Stomach smooth muscle (tissue), 2 donors: ENCODE measurements around the gene ARFGEF2.

Source experiments
- H3K27ac ChIP-seq: one replicate; pipeline ENCODE4 v1.7.0; 2013; ENCODE audit warnings: mild to moderate bottlenecking, low read length, inconsistent platforms
- H3K27me3 ChIP-seq, 2 donors: one replicate each; pipeline ENCODE4 v1.7.0; 2013; ENCODE audit warnings: low read length in 2 of 2; ENCODE audit not compliant: insufficient read depth in 2 of 2, control insufficient read depth in 1 of 2
- H3K36me3 ChIP-seq, 2 donors: one replicate each; pipeline ENCODE4 v1.7.0; 2013; ENCODE audit warnings: low read length in 2 of 2; ENCODE audit not compliant: control insufficient read depth in 2 of 2, insufficient read depth in 2 of 2
- H3K4me1 ChIP-seq: one replicate; pipeline ENCODE4 v1.7.0; 2013; ENCODE audit warnings: low read length; ENCODE audit not compliant: control insufficient read depth, insufficient read depth
- H3K4me3 ChIP-seq, 2 donors: one replicate each; pipeline ENCODE4 v1.7.0; 2013; ENCODE audit warnings: low read length in 2 of 2
- H3K9ac ChIP-seq, 2 donors: one replicate each; pipeline ENCODE4 v1.7.0; 2013; ENCODE audit warnings: low read length in 2 of 2, mild to moderate bottlenecking in 1 of 2
- H3K9me3 ChIP-seq, 2 donors: one replicate each; pipeline ENCODE4 v1.7.0; 2013; ENCODE audit warnings: low read length in 2 of 2; ENCODE audit not compliant: control insufficient read depth in 2 of 2
- donor health status: healthy.
- donor health status: Pancreatic carcinoma.

The ARFGEF2 gene

GRCh38 chr20:48940170-48940569 lies 18.7 kb downstream of the ARFGEF2 start:
- Histone ChIP-seq H3K4me3 (no peak overlapping the region), H3K9me3 (no peaks in the 10 kb centered on the region), H3K27me3 (no peaks in the 10 kb centered on the region), H3K27ac (no peak overlapping the region), H3K4me1 (no peaks in the 10 kb centered on the region), H3K9ac (no peak overlapping the region), H3K36me3 (peaks cover 19 to 27% of the 10 kb centered on the region in 2 donors)

- Histone ChIP-seq H3K36me3 (peaks cover 19 to 33% of the 10 kb centered on the region in 2 donors), H3K27me3 (no peaks in the 10 kb centered on the region), H3K4me1 (no peaks in the 10 kb centered on the region), H3K9ac (no peak overlapping the region), H3K9me3 (no peaks in the 10 kb centered on the region), H3K4me3 (no peak overlapping the region), H3K27ac (no peak overlapping the region)
These were observed 20.0 kb downstream of the ARFGEF2 start for GRCh38 chr20:48941467-48941866.

- no peak overlapping the region for H3K4me3 ChIP-seq
- no peaks in the 10 kb centered on the region for H3K27me3 ChIP-seq
- H3K9ac ChIP-seq: no peak overlapping the region
- H3K4me1 ChIP-seq: no peaks in the 10 kb centered on the region
- H3K9me3 ChIP-seq: no peaks in the 10 kb centered on the region
- no peak overlapping the region for H3K27ac ChIP-seq
- H3K36me3 ChIP-seq: peaks cover 19 to 33% of the 10 kb centered on the region in 2 donors
These were observed 21.2 kb downstream of the ARFGEF2 start for GRCh38 chr20:48942730-48943129.

- Histone ChIP-seq H3K9ac (no peak overlapping the region), H3K4me3 (no peak overlapping the region), H3K27me3 (no peaks in the 10 kb centered on the region), H3K9me3 (no peaks in the 10 kb centered on the region), H3K4me1 (no peaks in the 10 kb centered on the region), H3K27ac (no peak overlapping the region), H3K36me3 (peaks cover 35 to 51% of the 10 kb centered on the region in 2 donors)
These were observed 23.3 kb downstream of the ARFGEF2 start for GRCh38 chr20:48944663-48945297.

GRCh38 chr20:48945840-48946514 lies 24.5 kb downstream of the ARFGEF2 start:
- H3K27me3 ChIP-seq: no peaks in the 10 kb centered on the region
- no peak overlapping the region for H3K9ac ChIP-seq
- no peak overlapping the region for H3K4me3 ChIP-seq
- peaks cover 39 to 53% of the 10 kb centered on the region in 2 donors for H3K36me3 ChIP-seq
- no peaks in the 10 kb centered on the region for H3K4me1 ChIP-seq
- H3K27ac ChIP-seq: no peak overlapping the region
- H3K9me3 ChIP-seq: no peaks in the 10 kb centered on the region

GRCh38 chr20:48948612-48949011 lies 27.1 kb downstream of the ARFGEF2 start:
- H3K4me1 ChIP-seq: no peaks in the 10 kb centered on the region
- no peak overlapping the region for H3K27ac ChIP-seq
- peaks cover 36 to 56% of the 10 kb centered on the region in 2 donors for H3K36me3 ChIP-seq
- no peaks in the 10 kb centered on the region for H3K9me3 ChIP-seq
- H3K4me3 ChIP-seq: no peak overlapping the region
- H3K27me3 ChIP-seq: no peaks in the 10 kb centered on the region
- no peak overlapping the region for H3K9ac ChIP-seq

GRCh38 chr20:48949304-48950170 lies 28.0 kb downstream of the ARFGEF2 start:
- Histone ChIP-seq H3K36me3 (peaks cover 45 to 59% of the 10 kb centered on the region in 2 donors), H3K9me3 (no peaks in the 10 kb centered on the region), H3K9ac (no peak overlapping the region), H3K4me3 (no peak overlapping the region), H3K4me1 (no peaks in the 10 kb centered on the region), H3K27ac (no peak overlapping the region), H3K27me3 (no peaks in the 10 kb centered on the region)

- no peak overlapping the region for H3K27ac ChIP-seq
- H3K36me3 ChIP-seq: peaks cover 46 to 62% of the 10 kb centered on the region in 2 donors
These were observed 29.5 kb downstream of the ARFGEF2 start for GRCh38 chr20:48951041-48951440.

GRCh38 chr20:48951646-48952045 lies 30.1 kb downstream of the ARFGEF2 start:
- H3K4me3 ChIP-seq: no peak overlapping the region
- no peak overlapping the region for H3K9ac ChIP-seq
- no peaks in the 10 kb centered on the region for H3K4me1 ChIP-seq
- H3K9me3 ChIP-seq: no peaks in the 10 kb centered on the region
- peaks cover 50 to 62% of the 10 kb centered on the region in 2 donors for H3K36me3 ChIP-seq
- no peak overlapping the region for H3K27ac ChIP-seq
- H3K27me3 ChIP-seq: no peaks in the 10 kb centered on the region

More at GRCh38 chr20:48951041-48951440, 29.5 kb downstream of the ARFGEF2 start:
- Histone ChIP-seq H3K4me1 (no peaks in the 10 kb centered on the region), H3K9me3 (no peaks in the 10 kb centered on the region), H3K9ac (no peak overlapping the region), H3K27me3 (no peaks in the 10 kb centered on the region), H3K4me3 (no peak overlapping the region)

- Histone ChIP-seq H3K4me3 (no peak overlapping the region), H3K9ac (no peak overlapping the region), H3K4me1 (no peaks in the 10 kb centered on the region), H3K9me3 (no peaks in the 10 kb centered on the region), H3K27ac (no peak overlapping the region), H3K36me3 (peaks cover 60 to 68% of the 10 kb centered on the region in 2 donors), H3K27me3 (no peaks in the 10 kb centered on the region)
These were observed 31.1 kb downstream of the ARFGEF2 start for GRCh38 chr20:48952656-48953055.
